Astrocyte (in vitro differentiated cells and primary cell): Measurements from ENCODE around the gene DNAH2. TPM values are rescaled to one million over a fixed set of nuclear protein-coding genes. Genes with fewer than 3 reads are reported as not detected.
A peak's percentile ranks its signal among the peaks of the same experiment; 100 is the strongest.

Experiments
- DNase-seq: peaks from one replicate; pipeline ENCODE4 v3.0.0-alpha.2; 2010; ENCODE audit warnings: low read depth
- FAIRE-seq: peaks from 2 replicates; lab custom pipeline; 2011; peaks lifted over from hg19 to GRCh38; lab: Jason Lieb, UNC
- H2AFZ ChIP-seq: 2 replicates; pipeline ENCODE4 v1.6.0; 2012; ENCODE audit warnings: low read depth, low read length, inconsistent platforms
- H3K27ac ChIP-seq: 2 replicates; pipeline ENCODE4 v1.5.1; 2011; ENCODE audit warnings: low read depth, low read length, inconsistent platforms
- H3K27me3 ChIP-seq: 2 replicates; pipeline ENCODE4 v1.6.0; 2011; ENCODE audit warnings: low read length, inconsistent platforms; ENCODE audit not compliant: insufficient read depth
- H3K36me3 ChIP-seq: 2 replicates; pipeline ENCODE4 v1.5.1; 2011; ENCODE audit warnings: low read length, inconsistent platforms; ENCODE audit not compliant: insufficient read depth
- H3K4me1 ChIP-seq: 2 replicates; pipeline ENCODE4 v1.5.1; 2011; ENCODE audit warnings: low read length, inconsistent platforms; ENCODE audit not compliant: insufficient read depth
- H3K4me2 ChIP-seq: 2 replicates; pipeline ENCODE4 v1.6.0; 2012; ENCODE audit warnings: low read length, inconsistent platforms
- H3K4me3 ChIP-seq: 2 replicates; pipeline ENCODE4 v1.5.1; 2011; ENCODE audit warnings: low read depth, mild to moderate bottlenecking, low read length, inconsistent platforms; ENCODE audit not compliant: insufficient read depth
- H3K79me2 ChIP-seq: 2 replicates; pipeline ENCODE4 v1.6.0; 2012; ENCODE audit warnings: mild to moderate bottlenecking, low read length, inconsistent platforms; ENCODE audit not compliant: insufficient read depth
- H3K9ac ChIP-seq: 2 replicates; pipeline ENCODE4 v1.6.0; 2012; ENCODE audit warnings: mild to moderate bottlenecking, low read length, inconsistent platforms
- H3K9me3 ChIP-seq: 2 replicates; pipeline ENCODE4 v1.5.1; 2012; ENCODE audit warnings: low read depth, mild to moderate bottlenecking, low read length, inconsistent platforms; ENCODE audit not compliant: insufficient read depth
- H4K20me1 ChIP-seq: 2 replicates; pipeline ENCODE4 v1.6.0; 2012; ENCODE audit warnings: low read length, inconsistent platforms; ENCODE audit not compliant: insufficient read depth
- H3K27ac Mint-ChIP-seq: one replicate; pipeline ENCODE4 v1.8.0; 2021; ENCODE audit warnings: mild to moderate bottlenecking, mixed read lengths; ENCODE audit not compliant: unreplicated experiment
- H3K27me3 Mint-ChIP-seq: one replicate; pipeline ENCODE4 v1.8.0; 2021; ENCODE audit warnings: low read depth, mixed read lengths; ENCODE audit not compliant: unreplicated experiment
- H3K36me3 Mint-ChIP-seq: one replicate; pipeline ENCODE4 v1.8.0; 2021; ENCODE audit warnings: low read depth, mixed read lengths; ENCODE audit not compliant: unreplicated experiment
- H3K4me1 Mint-ChIP-seq: one replicate; pipeline ENCODE4 v1.8.0; 2021; ENCODE audit warnings: low read depth, mixed read lengths; ENCODE audit not compliant: unreplicated experiment
- H3K4me3 Mint-ChIP-seq: one replicate; pipeline ENCODE4 v1.8.0; 2021; ENCODE audit warnings: mild to moderate bottlenecking, moderate library complexity, mixed read lengths; ENCODE audit not compliant: unreplicated experiment
- H3K9me3 Mint-ChIP-seq: one replicate; pipeline ENCODE4 v1.8.0; 2021; ENCODE audit warnings: mild to moderate bottlenecking, mixed read lengths; ENCODE audit not compliant: unreplicated experiment
- EZH2 ChIP-seq: IDR thresholded peaks from 2 replicates; pipeline ENCODE4 v1.6.1; 2012; ENCODE audit warnings: mild to moderate bottlenecking, low read length, inconsistent platforms; ENCODE audit not compliant: insufficient read depth
- total RNA-seq: library from RNA; stranded (reverse); gene quantifications from 2 replicates; pipeline ENCODE4 v1.2.1, GENCODE V29; 2021
- TF ChIP-seq, protein P1 (sequence below): IDR thresholded peaks from 2 replicates; pipeline ENCODE4 v1.5.1; 2011; ENCODE audit warnings: low read depth, mild to moderate bottlenecking, inconsistent platforms, low read length, moderate library complexity; ENCODE audit not compliant: insufficient read depth

DNAH2 gene
- total RNA-seq, 1 donor from 2014 or later: 0.11 TPM

DNA sequence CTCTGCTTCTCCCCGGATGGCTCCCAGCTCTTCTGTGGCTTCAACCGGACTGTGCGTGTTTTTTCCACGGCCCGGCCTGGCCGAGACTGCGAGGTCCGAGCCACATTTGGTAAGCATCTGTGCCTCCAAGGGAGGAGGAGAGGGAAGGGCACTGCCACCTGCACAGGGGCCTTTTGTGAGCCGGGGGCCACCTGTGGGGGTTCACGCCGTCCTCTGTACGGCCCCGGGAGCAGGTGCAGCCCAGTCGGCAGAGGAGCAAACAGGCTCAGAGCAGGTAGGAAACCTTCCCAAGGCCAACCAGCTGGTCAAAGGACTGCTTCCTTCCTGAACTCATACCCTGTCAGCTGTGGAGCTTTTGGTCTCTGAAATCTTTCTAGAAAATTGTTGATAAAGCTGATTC, 15.9 kb upstream of the DNAH2 start:
- Histone ChIP-seq H3K36me3 (no peaks in the 10 kb centered on the region), H3K4me1 (peaks cover 12% of the 10 kb centered on the region), H3K4me3 (no peak overlapping the region), H3K9me3 (no peaks in the 10 kb centered on the region), H3K27me3 (peaks cover 22% of the 10 kb centered on the region), H3K79me2 (no peaks in the 10 kb centered on the region), H3K4me2 (no peak overlapping the region), H4K20me1 (peaks cover 4% of the 10 kb centered on the region), H3K9ac (no peak overlapping the region), H3K27ac (no peak overlapping the region), H2AFZ (no peak overlapping the region)
- peaks cover 6% of the 10 kb centered on the region for H3K27me3 Mint-ChIP-seq
- H3K36me3 Mint-ChIP-seq: peaks cover 6% of the 10 kb centered on the region
- no peak for TF ChIP-seq EZH2
- TF ChIP-seq, protein P1, sequence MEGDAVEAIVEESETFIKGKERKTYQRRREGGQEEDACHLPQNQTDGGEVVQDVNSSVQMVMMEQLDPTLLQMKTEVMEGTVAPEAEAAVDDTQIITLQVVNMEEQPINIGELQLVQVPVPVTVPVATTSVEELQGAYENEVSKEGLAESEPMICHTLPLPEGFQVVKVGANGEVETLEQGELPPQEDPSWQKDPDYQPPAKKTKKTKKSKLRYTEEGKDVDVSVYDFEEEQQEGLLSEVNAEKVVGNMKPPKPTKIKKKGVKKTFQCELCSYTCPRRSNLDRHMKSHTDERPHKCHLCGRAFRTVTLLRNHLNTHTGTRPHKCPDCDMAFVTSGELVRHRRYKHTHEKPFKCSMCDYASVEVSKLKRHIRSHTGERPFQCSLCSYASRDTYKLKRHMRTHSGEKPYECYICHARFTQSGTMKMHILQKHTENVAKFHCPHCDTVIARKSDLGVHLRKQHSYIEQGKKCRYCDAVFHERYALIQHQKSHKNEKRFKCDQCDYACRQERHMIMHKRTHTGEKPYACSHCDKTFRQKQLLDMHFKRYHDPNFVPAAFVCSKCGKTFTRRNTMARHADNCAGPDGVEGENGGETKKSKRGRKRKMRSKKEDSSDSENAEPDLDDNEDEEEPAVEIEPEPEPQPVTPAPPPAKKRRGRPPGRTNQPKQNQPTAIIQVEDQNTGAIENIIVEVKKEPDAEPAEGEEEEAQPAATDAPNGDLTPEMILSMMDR: no peak
- no peak overlapping the region for H3K4me3 Mint-ChIP-seq
- FAIRE-seq: no peak
- DNase-seq: no peak
- H3K4me1 Mint-ChIP-seq: peaks cover 10% of the 10 kb centered on the region
- peaks cover 2% of the 10 kb centered on the region for H3K9me3 Mint-ChIP-seq
- no peak overlapping the region for H3K27ac Mint-ChIP-seq

DNA sequence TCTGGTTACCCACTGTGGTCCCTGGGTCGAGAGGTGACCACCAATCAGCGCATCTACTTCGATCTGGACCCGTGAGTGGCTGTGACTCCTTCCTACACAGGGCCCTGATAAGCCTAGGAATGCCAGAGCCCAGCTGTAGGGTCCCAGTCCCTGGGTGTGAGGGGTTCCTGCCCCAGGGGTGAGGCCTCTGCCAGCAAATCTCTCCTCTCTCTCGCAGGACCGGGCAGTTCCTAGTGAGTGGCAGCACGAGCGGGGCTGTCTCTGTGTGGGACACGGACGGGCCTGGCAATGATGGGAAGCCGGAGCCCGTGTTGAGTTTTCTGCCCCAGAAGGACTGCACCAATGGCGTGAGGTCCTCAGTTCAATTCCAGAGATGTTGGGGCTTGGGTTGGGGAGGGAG, 14.8 kb upstream of the DNAH2 start:
- H3K27ac ChIP-seq: no peak overlapping the region
- H3K4me3 ChIP-seq: no peak overlapping the region
- H4K20me1 ChIP-seq: peaks cover 4% of the 10 kb centered on the region
- H3K36me3 Mint-ChIP-seq: peaks cover 5% of the 10 kb centered on the region
- no peak overlapping the region for H3K27ac Mint-ChIP-seq
- no peak overlapping the region for H3K4me2 ChIP-seq
- no peak overlapping the region for H3K9ac ChIP-seq
- no peaks in the 10 kb centered on the region for H3K36me3 ChIP-seq
- H3K4me1 ChIP-seq: peaks cover 12% of the 10 kb centered on the region
- H3K4me1 Mint-ChIP-seq: peaks cover 11% of the 10 kb centered on the region
- peaks cover 2% of the 10 kb centered on the region for H3K9me3 Mint-ChIP-seq
- H3K27me3 Mint-ChIP-seq: peaks cover 9% of the 10 kb centered on the region
- H3K79me2 ChIP-seq: no peaks in the 10 kb centered on the region
- H3K4me3 Mint-ChIP-seq: no peak overlapping the region
- no peak for DNase-seq
- no peak overlapping the region for H2AFZ ChIP-seq
- no peak for FAIRE-seq
- no peaks in the 10 kb centered on the region for H3K9me3 ChIP-seq
- no peak for TF ChIP-seq EZH2
- TF ChIP-seq, protein P1: no peak
- H3K27me3 ChIP-seq: peaks cover 25% of the 10 kb centered on the region

DNA sequence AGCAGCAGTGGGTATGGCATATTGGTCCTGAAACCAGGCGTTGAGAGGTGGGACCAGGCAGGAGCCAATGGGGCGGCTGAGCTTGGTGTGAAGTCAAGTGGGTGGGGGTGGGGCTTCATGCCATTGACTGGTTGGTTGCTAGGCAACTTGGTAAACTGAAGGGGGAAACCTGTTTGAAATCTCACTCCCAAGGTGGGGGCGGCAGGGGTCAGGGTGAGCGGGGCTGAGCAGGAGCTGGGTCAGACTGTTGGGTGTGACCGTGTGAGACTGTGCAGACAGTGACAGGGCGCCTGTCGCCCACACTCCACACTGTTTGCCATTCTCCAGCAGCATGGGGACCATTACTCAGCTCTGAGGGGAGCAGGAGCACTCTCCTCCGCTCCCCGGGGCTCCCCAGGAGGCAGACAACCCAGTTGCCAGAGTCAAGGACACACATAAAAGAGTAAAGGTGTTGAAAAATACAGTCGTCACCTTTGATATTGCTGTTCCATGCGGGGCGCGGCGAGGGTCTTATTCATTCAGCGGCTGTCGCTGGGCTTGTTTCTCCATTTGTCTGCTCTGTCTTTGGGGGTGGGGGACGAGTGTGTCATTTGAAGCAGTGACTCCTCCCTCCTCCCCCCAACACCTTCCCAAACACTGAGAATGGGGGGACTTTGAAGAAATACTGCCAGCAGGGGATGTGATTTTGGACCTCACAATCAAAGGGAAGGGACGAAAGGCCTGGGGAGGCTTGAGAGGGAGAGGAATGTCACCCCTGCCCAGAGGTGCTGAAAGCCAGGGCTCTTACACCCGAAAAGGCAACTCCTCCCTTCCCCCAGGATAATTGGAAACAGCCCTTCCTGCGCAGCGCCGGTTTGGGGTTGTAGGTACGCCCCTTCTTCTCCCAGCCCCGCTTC, 13.7 kb upstream of the DNAH2 start:
- H2AFZ ChIP-seq: no peak overlapping the region
- no peak overlapping the region for H3K4me3 ChIP-seq
- no peaks in the 10 kb centered on the region for H3K9me3 ChIP-seq
- peak overlapping the region; percentile 86 for H3K27ac Mint-ChIP-seq
- no peaks in the 10 kb centered on the region for H3K79me2 ChIP-seq
- peaks cover 12% of the 10 kb centered on the region for H3K4me1 ChIP-seq
- H3K27me3 Mint-ChIP-seq: peaks cover 12% of the 10 kb centered on the region
- H3K27me3 ChIP-seq: peaks cover 25% of the 10 kb centered on the region
- FAIRE-seq: no peak
- H3K4me3 Mint-ChIP-seq: peak overlapping the region; percentile 86
- H3K4me2 ChIP-seq: peak overlapping the region; percentile 86
- TF ChIP-seq, protein P1: no peak
- TF ChIP-seq EZH2: no peak
- peaks cover 2% of the 10 kb centered on the region for H3K9me3 Mint-ChIP-seq
- H3K4me1 Mint-ChIP-seq: peaks cover 11% of the 10 kb centered on the region
- no peak overlapping the region for H3K27ac ChIP-seq
- H3K36me3 ChIP-seq: no peaks in the 10 kb centered on the region
- peak; percentile 26 for DNase-seq
- H3K36me3 Mint-ChIP-seq: peaks cover 3% of the 10 kb centered on the region
- H4K20me1 ChIP-seq: peaks cover 4% of the 10 kb centered on the region
- peak overlapping the region; percentile 23 for H3K9ac ChIP-seq
